ENCODE results near the gene USO1. TPM values are rescaled to one million over a fixed set of nuclear protein-coding genes. Genes with fewer than 3 reads are reported as not detected.
A peak's percentile ranks its signal among the peaks of the same experiment; 100 is the strongest.

Gene USO1
- total RNA-seq, 1 donor from 2014 or later = 41.2 TPM

DNA sequence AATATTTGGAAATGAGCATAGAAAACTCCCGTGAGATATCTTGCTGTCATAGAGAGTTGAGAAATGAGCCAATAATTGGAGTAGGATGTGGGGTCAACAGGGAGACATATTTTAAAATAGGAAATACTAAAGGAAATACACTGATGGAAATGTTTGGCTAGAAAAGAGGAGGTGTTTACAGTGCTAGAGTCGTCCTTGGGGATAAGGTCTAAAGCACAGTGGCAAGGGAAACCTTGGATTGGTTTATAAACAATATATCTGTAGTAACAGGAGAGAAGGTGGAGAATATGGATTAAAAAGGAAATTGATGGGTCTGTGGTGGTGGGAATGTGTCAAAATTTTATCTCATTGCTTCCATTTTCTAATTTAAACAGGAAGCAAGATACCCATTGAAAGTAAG lies 95.8 kb downstream of the USO1 start:
- no peak for DNase-seq (ENCODE audit: low read depth, low spot score)
- H3K4me3 Mint-ChIP-seq = no peak overlapping the region
- peaks cover 3% of the 10 kb centered on the region for H3K36me3 Mint-ChIP-seq (ENCODE audit: low read depth)
- H3K27me3 Mint-ChIP-seq (ENCODE audit: low read depth) = no peaks in the 10 kb centered on the region
- TF ChIP-seq, protein P1, sequence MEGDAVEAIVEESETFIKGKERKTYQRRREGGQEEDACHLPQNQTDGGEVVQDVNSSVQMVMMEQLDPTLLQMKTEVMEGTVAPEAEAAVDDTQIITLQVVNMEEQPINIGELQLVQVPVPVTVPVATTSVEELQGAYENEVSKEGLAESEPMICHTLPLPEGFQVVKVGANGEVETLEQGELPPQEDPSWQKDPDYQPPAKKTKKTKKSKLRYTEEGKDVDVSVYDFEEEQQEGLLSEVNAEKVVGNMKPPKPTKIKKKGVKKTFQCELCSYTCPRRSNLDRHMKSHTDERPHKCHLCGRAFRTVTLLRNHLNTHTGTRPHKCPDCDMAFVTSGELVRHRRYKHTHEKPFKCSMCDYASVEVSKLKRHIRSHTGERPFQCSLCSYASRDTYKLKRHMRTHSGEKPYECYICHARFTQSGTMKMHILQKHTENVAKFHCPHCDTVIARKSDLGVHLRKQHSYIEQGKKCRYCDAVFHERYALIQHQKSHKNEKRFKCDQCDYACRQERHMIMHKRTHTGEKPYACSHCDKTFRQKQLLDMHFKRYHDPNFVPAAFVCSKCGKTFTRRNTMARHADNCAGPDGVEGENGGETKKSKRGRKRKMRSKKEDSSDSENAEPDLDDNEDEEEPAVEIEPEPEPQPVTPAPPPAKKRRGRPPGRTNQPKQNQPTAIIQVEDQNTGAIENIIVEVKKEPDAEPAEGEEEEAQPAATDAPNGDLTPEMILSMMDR (conservative IDR thresholded peaks at IDR 0.05) = no peak
- no peaks in the 10 kb centered on the region for H3K9me3 Mint-ChIP-seq
- H3K4me1 Mint-ChIP-seq = no peaks in the 10 kb centered on the region
- no peak overlapping the region for H3K27ac Mint-ChIP-seq (ENCODE audit: unreplicated experiment)

DNA sequence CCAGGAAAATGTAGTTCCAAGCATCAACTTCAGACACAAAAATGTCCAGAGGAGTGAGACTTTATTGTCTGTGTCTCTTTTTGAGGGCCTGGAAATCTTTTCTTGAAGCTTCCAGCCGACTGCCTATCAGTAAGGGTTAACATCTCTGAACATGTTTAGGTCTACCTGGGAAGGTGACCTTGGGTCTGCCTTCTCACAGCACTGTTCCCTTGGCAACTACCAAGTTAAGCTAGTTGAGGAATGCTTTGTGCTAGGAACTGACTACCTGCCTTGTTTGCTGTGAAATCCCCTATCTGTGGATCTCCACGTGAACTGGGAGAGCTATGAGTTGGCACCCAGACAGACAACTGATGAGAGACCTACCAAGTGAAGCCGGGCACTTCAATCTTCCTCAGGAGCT lies 96.3 kb downstream of the USO1 start:
- Mint-ChIP-seq H3K4me3 (no peak overlapping the region), H3K9me3 (no peaks in the 10 kb centered on the region), H3K27ac (ENCODE audit: unreplicated experiment) (peak overlapping the region; percentile 35), H3K4me1 (no peaks in the 10 kb centered on the region), H3K36me3 (ENCODE audit: low read depth) (peaks cover 3% of the 10 kb centered on the region), H3K27me3 (ENCODE audit: low read depth) (no peaks in the 10 kb centered on the region)
- DNase-seq (ENCODE audit: low read depth, low spot score) = no peak
- TF ChIP-seq, protein P1 (conservative IDR thresholded peaks at IDR 0.05) = no peak

DNA sequence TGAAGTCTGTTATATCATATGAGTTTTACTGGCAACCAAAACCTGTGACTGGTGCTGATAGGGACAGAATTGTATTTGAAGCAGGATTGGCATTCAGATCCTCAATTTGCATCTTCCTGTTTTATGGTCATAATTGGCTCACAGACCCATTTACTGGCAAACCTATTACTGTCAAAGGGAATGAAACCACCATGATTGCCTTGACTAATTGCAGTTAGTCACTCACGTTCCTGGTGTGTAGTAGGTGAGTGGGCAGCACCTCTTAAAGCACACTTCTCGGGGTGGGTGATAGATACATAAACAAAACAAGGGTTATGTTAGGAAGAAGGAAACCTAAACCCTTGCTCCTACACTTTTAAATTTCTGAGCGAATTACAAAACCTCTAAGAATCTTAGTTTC lies 96.8 kb downstream of the USO1 start:
- TF ChIP-seq, protein P1 (conservative IDR thresholded peaks at IDR 0.05) = no peak

DNA sequence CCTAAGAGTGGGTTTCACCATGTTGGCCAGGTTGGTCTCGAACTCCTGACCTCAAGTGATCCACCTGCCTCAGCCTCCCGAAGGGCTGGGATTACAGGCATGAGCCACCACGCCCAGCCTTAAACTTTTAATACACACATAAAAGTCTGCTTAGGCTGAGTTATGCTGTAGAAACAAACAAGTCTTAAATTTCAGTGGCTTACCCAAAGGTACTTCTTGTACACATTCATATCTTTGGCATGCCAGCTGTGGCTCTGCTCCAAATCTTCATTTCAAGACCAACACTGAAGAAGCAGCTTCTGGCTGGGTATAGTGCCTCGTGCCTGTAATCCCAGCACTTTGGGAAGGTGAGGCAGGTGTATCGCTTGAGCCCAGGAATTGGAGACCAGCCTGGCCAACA lies 97.6 kb downstream of the USO1 start:
- TF ChIP-seq, protein P1 (conservative IDR thresholded peaks at IDR 0.05) = no peak
- Mint-ChIP-seq H3K27ac (ENCODE audit: unreplicated experiment) (no peak overlapping the region), H3K27me3 (ENCODE audit: low read depth) (no peaks in the 10 kb centered on the region), H3K36me3 (ENCODE audit: low read depth) (peaks cover 3% of the 10 kb centered on the region), H3K4me1 (no peaks in the 10 kb centered on the region), H3K4me3 (no peak overlapping the region), H3K9me3 (no peaks in the 10 kb centered on the region)
- DNase-seq (ENCODE audit: low read depth, low spot score) = no peak

More for the DNA sequence above, 96.8 kb downstream of the USO1 start:
- H3K4me3 Mint-ChIP-seq = no peak overlapping the region
- no peaks in the 10 kb centered on the region for H3K9me3 Mint-ChIP-seq
- H3K36me3 Mint-ChIP-seq (ENCODE audit: low read depth) = peaks cover 3% of the 10 kb centered on the region
- no peaks in the 10 kb centered on the region for H3K4me1 Mint-ChIP-seq
- no peak overlapping the region for H3K27ac Mint-ChIP-seq (ENCODE audit: unreplicated experiment)
- no peaks in the 10 kb centered on the region for H3K27me3 Mint-ChIP-seq (ENCODE audit: low read depth)
- no peak for DNase-seq (ENCODE audit: low read depth, low spot score)

DNA sequence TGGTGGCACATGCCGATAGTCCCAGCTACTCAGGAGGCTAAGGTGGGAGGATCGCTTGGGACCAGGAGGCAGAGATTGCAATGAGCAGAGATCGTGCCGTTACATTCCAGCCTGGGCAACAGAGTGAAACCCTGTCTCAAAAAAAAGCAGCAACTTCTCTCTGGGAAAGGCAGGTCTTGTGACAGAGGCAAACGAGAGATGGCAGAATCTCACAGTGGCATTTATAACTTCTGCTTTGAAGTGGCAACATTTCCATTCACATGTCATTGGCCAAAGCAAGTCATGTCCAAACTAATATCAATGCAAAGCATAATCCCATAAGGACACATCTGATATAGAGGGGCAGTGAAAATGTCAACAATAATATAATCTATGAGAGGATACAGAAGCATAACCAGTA lies 98.0 kb downstream of the USO1 start:
- TF ChIP-seq, protein P1 (conservative IDR thresholded peaks at IDR 0.05) = no peak
- H3K36me3 Mint-ChIP-seq (ENCODE audit: low read depth) = peaks cover 3% of the 10 kb centered on the region
- no peaks in the 10 kb centered on the region for H3K4me1 Mint-ChIP-seq
- no peak for DNase-seq (ENCODE audit: low read depth, low spot score)
- no peak overlapping the region for H3K4me3 Mint-ChIP-seq
- no peaks in the 10 kb centered on the region for H3K27me3 Mint-ChIP-seq (ENCODE audit: low read depth)
- no peak overlapping the region for H3K27ac Mint-ChIP-seq (ENCODE audit: unreplicated experiment)
- H3K9me3 Mint-ChIP-seq = no peaks in the 10 kb centered on the region

DNA sequence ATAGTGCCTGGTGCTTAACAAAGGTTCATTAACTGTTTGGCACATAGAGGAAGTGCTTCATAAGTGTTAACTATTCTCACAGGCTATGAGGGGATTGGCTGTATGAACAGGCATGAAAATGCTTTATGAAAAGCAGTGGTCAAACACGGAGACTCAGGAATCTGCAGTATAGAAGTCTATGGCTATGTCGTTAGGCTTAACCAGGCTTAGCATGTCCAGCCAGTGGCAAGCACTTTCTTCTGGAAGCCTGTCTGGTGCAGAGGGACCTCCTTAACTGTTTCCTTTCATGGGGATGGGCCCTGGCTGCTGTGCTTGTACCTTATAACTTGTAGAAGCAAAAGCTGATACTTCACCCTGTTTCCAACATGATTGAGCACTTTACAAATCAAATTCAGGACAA lies 99.4 kb downstream of the USO1 start:
- Mint-ChIP-seq H3K9me3 (no peaks in the 10 kb centered on the region), H3K27ac (ENCODE audit: unreplicated experiment) (no peak overlapping the region), H3K4me1 (no peaks in the 10 kb centered on the region), H3K4me3 (no peak overlapping the region), H3K36me3 (ENCODE audit: low read depth) (no peaks in the 10 kb centered on the region), H3K27me3 (ENCODE audit: low read depth) (no peaks in the 10 kb centered on the region)
- DNase-seq (ENCODE audit: low read depth, low spot score) = no peak
- TF ChIP-seq, protein P1 (conservative IDR thresholded peaks at IDR 0.05) = no peak

Data from neural crest cell (in vitro differentiated cells).